Activated CD8-positive, alpha-beta memory T cell treated with anti-CD3 and anti-CD28 coated beads for 4 hours (primary cell): ENCODE measurements around the gene PSMB1.

ENCODE experiments used
- DNase-seq, 2 donors: peaks; one replicate each; pipeline ENCODE4 v3.0.0-alpha.2; 2020; ENCODE audit warnings: low read depth in 2 of 2

PSMB1 gene

DNA sequence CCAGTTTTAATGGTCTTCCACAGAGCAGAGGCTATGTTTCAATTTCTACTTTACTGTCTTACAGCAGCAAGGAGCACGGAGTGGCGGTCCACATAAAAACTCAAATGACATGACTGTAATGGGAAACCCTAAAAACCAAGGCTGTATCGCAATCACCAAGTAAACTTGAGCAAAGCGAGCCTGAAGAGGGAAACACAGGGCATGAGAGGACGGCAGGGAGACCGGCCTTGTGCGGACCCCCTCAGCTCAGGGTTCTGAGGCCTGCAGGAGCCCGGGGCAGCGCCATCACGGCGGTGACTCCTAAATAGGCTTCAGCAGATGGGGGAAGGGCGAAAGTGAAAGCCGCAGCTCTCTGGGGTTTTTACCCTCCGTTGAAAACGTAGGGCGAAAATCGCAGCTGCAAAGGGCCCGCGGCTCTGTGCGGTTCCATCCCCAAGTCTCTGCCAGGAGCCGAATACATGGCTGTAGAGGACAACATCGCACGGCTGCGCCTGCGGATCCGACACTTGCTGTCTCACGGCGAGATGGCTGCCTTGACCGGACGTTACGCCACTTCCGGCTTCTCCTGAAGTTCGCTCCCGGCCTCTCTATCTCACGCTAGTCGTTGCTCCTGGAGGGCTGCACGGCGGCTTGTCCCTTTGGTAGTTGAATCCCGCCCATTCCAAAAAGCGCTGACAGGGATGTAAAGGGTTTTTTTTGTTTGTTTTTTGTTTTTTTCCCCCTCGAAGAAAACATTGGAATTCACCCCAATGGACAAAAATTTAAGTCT lies at the start of gene PSMB1:
TSS of gene PSMB1 (minus strand) at position 543 of the 769 bp plus-strand sequence. CDS start at position 478, 65 bp downstream.
- DNase-seq = peak; percentile 63 to 71

- no peak for DNase-seq
Measured at GRCh38 chr6:170597278-170597677, 44.2 kb upstream of the PSMB1 start.

GRCh38 chr6:170596426-170596825 lies 43.3 kb upstream of the PSMB1 start:
- DNase-seq = no peak

GRCh38 chr6:170590725-170591124 lies 37.6 kb upstream of the PSMB1 start:
- DNase-seq = no peak

DNA sequence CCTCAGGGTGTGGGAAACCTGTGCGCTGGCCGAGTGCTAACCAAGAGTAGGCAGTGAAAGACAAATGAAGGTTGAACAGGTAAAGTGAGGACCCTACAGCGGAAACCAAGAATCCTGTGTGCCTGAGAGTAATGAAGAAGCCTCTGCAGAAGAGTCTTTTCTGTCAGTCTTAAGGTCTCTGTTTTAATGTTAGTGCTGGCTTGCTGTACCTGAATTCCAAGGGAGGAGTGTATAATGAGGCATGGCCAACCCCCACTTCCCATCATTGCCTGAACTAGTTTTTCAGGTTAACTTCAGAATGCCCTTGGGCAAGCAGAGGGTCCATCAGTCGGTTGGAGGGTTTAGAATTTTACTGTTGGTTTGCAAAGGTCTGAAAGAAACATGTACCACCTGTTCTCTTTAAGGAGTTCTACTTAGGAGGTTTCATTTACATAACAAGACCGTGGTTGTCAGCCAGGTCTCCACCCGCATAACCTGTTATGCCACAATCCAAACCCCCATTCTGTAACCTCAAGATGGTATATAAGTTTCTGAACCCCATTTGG lies 31.9 kb upstream of the PSMB1 start:
- DNase-seq = no peak

DNA sequence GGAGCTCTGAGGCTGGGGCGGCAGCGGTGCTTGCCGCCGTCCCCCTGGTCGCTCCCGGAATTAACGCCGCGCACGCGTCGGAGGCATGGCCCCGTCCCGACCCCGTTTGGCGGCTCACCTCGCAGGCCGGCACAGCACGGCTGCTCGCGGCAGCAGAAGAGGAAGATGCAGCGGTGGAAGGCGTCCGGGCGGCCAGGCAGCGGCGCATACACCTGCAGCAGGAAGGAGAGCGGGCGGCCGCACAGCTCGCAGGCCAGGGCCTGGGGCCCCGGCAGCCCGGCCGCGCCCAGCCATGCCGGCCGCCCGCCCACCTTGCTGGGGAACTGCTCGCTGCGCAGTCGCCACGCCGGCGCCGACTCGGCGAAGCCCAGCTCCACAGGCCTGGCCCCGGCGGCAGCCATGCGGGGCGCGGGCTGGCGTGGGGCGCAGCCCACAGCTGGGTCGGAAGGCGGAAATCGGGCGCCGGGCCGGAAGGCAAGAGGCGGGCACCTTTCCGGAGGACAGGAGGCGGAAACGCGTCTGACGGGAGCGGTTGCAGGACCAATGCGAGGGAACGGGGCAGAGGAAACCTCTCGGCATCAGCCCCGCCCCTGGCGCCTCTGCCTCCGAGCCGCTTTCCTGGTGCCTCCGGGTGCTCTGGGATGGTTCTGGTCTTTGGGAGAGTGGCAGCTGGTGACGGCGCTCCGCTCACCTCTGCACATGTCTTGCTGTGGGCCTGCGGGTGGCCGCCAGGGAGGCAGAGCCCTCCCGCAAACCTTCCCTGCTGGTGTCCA lies 31.3 kb upstream of the PSMB1 start, which contains the start of gene PDCD2:
TSS of gene PDCD2 (minus strand) at position 457 of the 773 bp plus-strand sequence. CDS start at position 401, 56 bp downstream.
- DNase-seq = peak; percentile 85 to 88

GRCh38 chr6:170583756-170584180 lies 30.7 kb upstream of the PSMB1 start:
- no peak for DNase-seq

- DNase-seq = no peak
Measured at GRCh38 chr6:170578909-170579308, 25.8 kb upstream of the PSMB1 start.

- DNase-seq = no peak
Measured at GRCh38 chr6:170575250-170575649, 22.1 kb upstream of the PSMB1 start.

GRCh38 chr6:170572704-170573466 lies 19.8 kb upstream of the PSMB1 start:
- no peak for DNase-seq

DNA sequence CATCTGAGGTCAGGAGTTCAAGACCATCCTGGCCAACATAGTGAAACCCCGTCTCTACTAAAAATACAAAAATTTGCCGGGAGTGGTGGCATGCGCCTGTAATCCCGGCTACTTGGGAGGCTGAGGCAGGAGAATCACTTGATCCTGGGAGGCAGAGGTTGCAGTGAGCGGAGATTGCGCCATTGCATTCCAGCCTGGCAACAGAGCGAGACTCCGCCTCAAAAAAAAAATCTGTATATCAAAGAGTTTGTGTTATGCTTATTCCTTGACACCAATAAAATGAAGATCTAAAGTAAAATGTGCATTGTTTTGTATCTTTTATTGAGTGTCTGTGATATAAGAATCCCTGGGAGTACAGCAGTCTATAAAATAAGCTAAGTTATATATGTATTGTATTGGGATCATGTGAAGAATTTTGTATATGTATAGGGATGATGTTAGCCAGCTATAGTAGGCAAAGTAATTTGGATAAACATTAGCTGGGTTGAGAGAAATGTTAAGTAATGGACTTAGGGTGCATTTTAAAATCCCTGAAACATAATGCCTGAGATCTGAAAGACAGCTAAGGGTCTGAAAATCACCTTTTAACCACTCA lies 11.9 kb upstream of the PSMB1 start:
- no peak for DNase-seq

- DNase-seq = no peak
Measured at GRCh38 chr6:170561555-170561954, 8.4 kb upstream of the PSMB1 start.

- no peak for DNase-seq
Measured at GRCh38 chr6:170555305-170555704, 2.2 kb upstream of the PSMB1 start.

- DNase-seq = no peak
Measured at GRCh38 chr6:170554796-170555137, 1.7 kb upstream of the PSMB1 start.

DNA sequence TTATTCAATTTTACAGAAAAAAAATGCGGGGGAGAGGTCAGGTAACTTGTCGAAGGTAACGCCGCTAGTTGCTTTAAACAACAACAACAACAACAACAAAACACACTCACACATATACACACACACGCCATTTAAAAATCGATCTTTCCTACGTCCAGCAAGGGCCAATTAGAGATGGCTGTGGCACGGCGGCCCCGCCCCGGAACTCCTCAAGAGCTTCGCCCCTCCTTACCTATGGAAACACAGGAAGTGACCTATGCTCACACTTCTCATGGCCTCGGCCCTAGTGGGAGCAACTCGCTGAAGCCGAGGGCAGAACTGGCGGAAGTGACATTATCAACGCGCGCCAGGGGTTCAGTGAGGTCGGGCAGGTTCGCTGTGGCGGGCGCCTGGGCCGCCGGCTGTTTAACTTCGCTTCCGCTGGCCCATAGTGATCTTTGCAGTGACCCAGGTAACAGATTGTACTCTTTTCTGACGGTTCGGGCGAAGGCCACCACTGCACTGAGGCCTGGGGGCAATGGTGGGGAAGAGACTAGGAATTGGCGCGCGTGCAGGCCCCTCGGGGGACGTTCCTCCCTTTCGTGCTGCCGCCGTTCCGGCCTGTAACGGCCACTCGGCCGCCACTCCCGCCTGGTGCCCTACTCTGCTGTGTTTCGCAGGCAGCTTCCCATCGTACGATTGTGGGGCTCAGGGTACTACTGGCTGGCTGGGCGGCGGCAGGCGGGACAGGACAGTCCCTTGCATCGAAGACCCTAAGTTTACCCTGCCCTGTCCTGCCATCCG lies 1.1 kb upstream of the PSMB1 start, which contains the start of gene TBP:
TSS of gene TBP (plus strand) at position 357 of the 783 bp plus-strand sequence. CDS start 2,661 bp downstream, outside the sequence.
- peak; percentile 95 to 96 for DNase-seq

DNA sequence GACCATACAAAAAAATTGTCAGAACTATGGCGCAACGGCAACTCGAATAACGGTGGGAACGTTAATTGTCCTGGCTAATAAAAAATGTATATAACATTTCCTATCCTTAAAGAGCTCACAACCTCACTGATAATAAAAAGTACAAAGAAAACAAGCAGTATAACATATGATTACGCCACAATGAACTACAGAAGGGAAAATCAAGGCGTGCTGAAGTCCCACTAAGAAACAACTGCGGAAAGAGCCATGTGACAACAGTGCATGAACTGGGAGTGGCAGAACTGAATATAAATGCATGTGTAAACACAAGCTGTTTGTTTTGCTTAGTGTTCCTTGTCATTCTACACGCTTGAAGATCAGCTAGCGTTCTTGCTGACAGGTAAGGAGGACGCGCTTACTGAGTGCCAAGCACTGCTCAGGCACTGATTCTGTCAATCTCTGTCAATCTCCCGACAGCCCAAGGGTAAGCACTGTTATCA lies 466 bp upstream of the PSMB1 start:
- DNase-seq = no peak

DNA sequence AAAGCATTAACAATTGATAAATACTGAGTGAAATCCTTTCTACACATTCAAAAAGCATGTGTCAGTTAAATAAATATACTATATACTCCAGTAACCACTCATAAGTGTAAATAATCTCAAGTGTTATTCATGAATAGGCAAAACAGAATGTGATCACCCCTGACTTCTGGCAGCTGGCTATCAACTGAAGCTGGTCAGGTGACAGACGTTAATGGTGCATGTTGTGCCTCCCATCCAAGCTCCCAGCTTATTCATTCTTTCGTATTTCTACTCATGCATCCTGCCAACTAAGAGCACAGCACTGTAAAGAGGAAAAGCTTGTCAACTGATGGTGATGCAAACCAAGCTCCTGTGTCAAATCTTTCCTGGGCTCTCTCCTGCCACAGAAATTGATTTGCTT lies 7.7 kb downstream of the PSMB1 start:
- DNase-seq = no peak

DNA sequence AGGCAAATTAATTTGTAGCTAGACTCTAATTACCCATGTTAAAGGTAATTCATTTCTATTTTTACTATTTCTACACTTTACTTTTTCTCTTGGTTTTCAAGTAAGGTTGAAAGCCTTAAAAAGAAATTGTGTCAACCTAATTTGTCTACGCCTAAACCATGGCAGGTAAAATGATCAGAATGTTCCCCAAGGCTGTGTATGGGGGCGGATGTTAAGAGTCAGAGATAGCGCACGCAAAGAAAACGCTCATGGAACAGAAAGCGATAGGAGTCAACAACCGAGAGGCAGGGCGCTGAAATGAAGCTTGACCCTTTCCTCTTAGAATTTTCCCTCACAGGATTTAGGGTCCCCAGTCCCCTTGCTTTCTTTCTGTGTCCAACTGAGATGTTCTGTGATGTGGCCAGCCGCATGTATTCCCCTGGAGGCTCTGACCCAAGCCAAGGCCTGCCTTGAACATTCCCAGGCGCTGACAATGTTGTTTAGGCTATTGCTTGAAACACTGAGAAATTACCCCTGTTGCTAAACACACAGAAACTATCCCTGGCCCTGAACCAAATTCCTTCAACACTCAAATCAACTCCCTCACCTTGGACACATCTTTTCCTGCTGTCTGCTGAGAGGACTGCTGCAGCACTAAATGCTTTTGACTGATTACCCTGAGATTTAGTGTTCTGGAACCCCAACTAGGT lies 10.9 kb downstream of the PSMB1 start:
- DNase-seq = no peak

- DNase-seq = no peak
Measured at GRCh38 chr6:170537329-170537728, 15.8 kb downstream of the PSMB1 start.

GRCh38 chr6:170536671-170537070 lies 16.4 kb downstream of the PSMB1 start:
- no peak for DNase-seq
